Neuronal stem cell (in vitro differentiated cells): ENCODE data around the gene GLI3.
"Not testable (repeated sequence)": the region's sequence is repeated elsewhere in the genome, so short reads cannot be mapped to it uniquely, and the experiment has no call there.

ENCODE experiments used
- DNase-seq: peaks from one replicate; pipeline ENCODE4 v3.0.0-alpha.2; 2013; ENCODE audit warnings: low spot score
- H2AFZ ChIP-seq: one replicate; pipeline ENCODE4 v1.6.1; 2013; ENCODE audit warnings: mild to moderate bottlenecking, low read length, inconsistent platforms
- H2AK5ac ChIP-seq: 2 replicates; pipeline ENCODE4 v1.6.1; 2013; ENCODE audit warnings: low read depth, mild to moderate bottlenecking, inconsistent platforms, low read length, moderate library complexity, mixed read lengths
- H2BK120ac ChIP-seq: 2 replicates; pipeline ENCODE4 v1.6.1; 2013; ENCODE audit warnings: low read depth, mild to moderate bottlenecking, inconsistent platforms, low read length, moderate library complexity, mixed read lengths
- H2BK12ac ChIP-seq: one replicate; pipeline ENCODE4 v1.6.1; 2013; ENCODE audit warnings: low read length, inconsistent platforms
- H2BK15ac ChIP-seq: 2 replicates; pipeline ENCODE4 v1.6.1; 2013; ENCODE audit warnings: mild to moderate bottlenecking, low read length, inconsistent platforms, mixed read lengths
- H2BK5ac ChIP-seq: one replicate; pipeline ENCODE4 v1.6.1; 2013; ENCODE audit warnings: inconsistent platforms, mild to moderate bottlenecking, low read length, moderate library complexity
- H3K14ac ChIP-seq: one replicate; pipeline ENCODE4 v1.6.1; 2013; ENCODE audit warnings: low read length, inconsistent platforms
- H3K18ac ChIP-seq: 2 replicates; pipeline ENCODE4 v1.6.1; 2013; ENCODE audit warnings: low read length, inconsistent platforms
- H3K23ac ChIP-seq: 2 replicates; pipeline ENCODE4 v1.6.1; 2013; ENCODE audit warnings: low read depth, mild to moderate bottlenecking, mixed read lengths, low read length, inconsistent platforms; ENCODE audit not compliant: poor library complexity
- H3K27ac ChIP-seq: replicated peaks from 3 replicates; pipeline ENCODE4 v1.5.1; 2013; ENCODE audit warnings: low read length, inconsistent platforms
- H3K27me3 ChIP-seq, 3 experiments: 2 replicates each; pipeline ENCODE4 v1.6.1; 2013; ENCODE audit warnings: low read length in 3 of 3, mild to moderate bottlenecking in 2 of 3, inconsistent platforms in 1 of 3, low read depth in 1 of 3, mixed read lengths in 1 of 3, moderate library complexity in 1 of 3; ENCODE audit not compliant: control insufficient read depth in 3 of 3, insufficient read depth in 3 of 3
- H3K36me3 ChIP-seq, 2 donors: replicated peaks in 1 of 2; 2 replicates each; pipeline ENCODE4 v1.6.1; 2013; ENCODE audit warnings: low read length in 2 of 2; ENCODE audit not compliant: control insufficient read depth in 2 of 2, insufficient read depth in 2 of 2
- H3K4ac ChIP-seq: 2 replicates; pipeline ENCODE4 v1.6.1; 2013; ENCODE audit warnings: inconsistent platforms, mild to moderate bottlenecking, low read length, moderate library complexity
- H3K4me1 ChIP-seq, 2 donors: 1 replicate in 1 of 2; 2 replicates in 1 of 2; pipeline ENCODE4 v1.6.1; 2013; ENCODE audit warnings: low read length in 2 of 2, low read depth in 1 of 2; ENCODE audit not compliant: control insufficient read depth in 2 of 2, insufficient read depth in 1 of 2
- H3K4me2 ChIP-seq: one replicate; pipeline ENCODE4 v1.6.1; 2013; ENCODE audit warnings: mild to moderate bottlenecking, low read length, inconsistent platforms; ENCODE audit not compliant: insufficient read depth, poor library complexity, severe bottlenecking
- H3K4me3 ChIP-seq, 2 donors: 2 replicates each; pipeline ENCODE4 v1.5.1; 2013; ENCODE audit warnings: low read length in 2 of 2, mild to moderate bottlenecking in 2 of 2, inconsistent platforms in 1 of 2, moderate library complexity in 1 of 2
- H3K79me1 ChIP-seq: one replicate; pipeline ENCODE4 v1.6.1; 2013; ENCODE audit warnings: low read depth, mild to moderate bottlenecking, inconsistent platforms, low read length, moderate library complexity
- H3K9ac ChIP-seq: one replicate; pipeline ENCODE4 v1.6.1; 2013; ENCODE audit warnings: mild to moderate bottlenecking, low read depth, low read length, inconsistent platforms; ENCODE audit not compliant: poor library complexity
- H3K9me3 ChIP-seq, 2 donors: replicated peaks in 1 of 2; 2 replicates each; pipeline versions ENCODE3 to v1.6.1; 2013; ENCODE audit warnings: low read length in 2 of 2, mild to moderate bottlenecking in 2 of 2, inconsistent platforms in 1 of 2, low read depth in 1 of 2, mixed read lengths in 1 of 2, moderate library complexity in 1 of 2; ENCODE audit not compliant: control insufficient read depth in 2 of 2, insufficient read depth in 1 of 2
- H4K8ac ChIP-seq: one replicate; pipeline ENCODE4 v1.6.1; 2013; ENCODE audit warnings: low read depth, mild to moderate bottlenecking, inconsistent platforms, low read length, moderate library complexity
- H4K91ac ChIP-seq: one replicate; pipeline ENCODE4 v1.6.1; 2013; ENCODE audit warnings: low read length, low read depth, mild to moderate bottlenecking, inconsistent platforms; ENCODE audit not compliant: poor library complexity
- WGBS, 2 donors: extraction: QIAGEN DNeasy Blood & Tissue Kit; methylation state at CpG; one replicate each; pipeline ENCODE4 v1.1.7; 2013; ENCODE audit warnings: missing lambda C conversion rate in 2 of 2, mixed read lengths in 1 of 2; ENCODE audit not compliant: insufficient read length in 2 of 2, insufficient replicate concordance in 1 of 2; ENCODE audit errors: extremely low coverage in 2 of 2; 5-methylcytosine and 5-hydroxymethylcytosine counted together

GLI3 gene

GRCh38 chr7:42210779-42211178, 26.2 kb downstream of the GLI3 start:
- H3K27me3 ChIP-seq: no peaks in the 10 kb centered on the region
- H3K4me1 ChIP-seq: peaks cover 16 to 24% of the 10 kb centered on the region in 2 donors
- no peak overlapping the region for H2AFZ ChIP-seq
- H2AK5ac ChIP-seq: no peak overlapping the region
- no peak overlapping the region for H2BK5ac ChIP-seq
- H3K14ac ChIP-seq: no peak overlapping the region
- no peak overlapping the region for H2BK15ac ChIP-seq
- no peak overlapping the region for H2BK120ac ChIP-seq
- WGBS, 2 donors: no CpG with 5 or more reads among the region's 3 CpGs
- H3K79me1 ChIP-seq: peaks cover 2% of the 10 kb centered on the region
- no peak overlapping the region for H3K4me2 ChIP-seq
- no peak for DNase-seq
- H2BK12ac ChIP-seq: no peak overlapping the region
- H3K9me3 ChIP-seq: peaks cover 0 to 5% of the 10 kb centered on the region in 2 donors
- no peak overlapping the region for H3K4ac ChIP-seq
- H3K9ac ChIP-seq: no peak overlapping the region
- H4K8ac ChIP-seq: no peak overlapping the region
- no peak overlapping the region for H3K27ac ChIP-seq
- no peak overlapping the region for H3K18ac ChIP-seq
- no peak overlapping the region for H3K4me3 ChIP-seq
- H3K36me3 ChIP-seq: peaks cover 0 to 86% of the 10 kb centered on the region in 2 donors
- H4K91ac ChIP-seq: no peak overlapping the region
- no peak overlapping the region for H3K23ac ChIP-seq

GRCh38 chr7:42210333-42210732, 26.7 kb downstream of the GLI3 start:
- no peak for DNase-seq
- no peak overlapping the region for H3K14ac ChIP-seq
- H2BK120ac ChIP-seq: no peak overlapping the region
- peaks cover 15 to 24% of the 10 kb centered on the region in 2 donors for H3K4me1 ChIP-seq
- H3K9me3 ChIP-seq: peaks cover 0 to 5% of the 10 kb centered on the region in 2 donors
- no peak overlapping the region for H4K8ac ChIP-seq
- WGBS, 2 donors: no CpG with 5 or more reads among the region's 3 CpGs
- no peak overlapping the region for H3K4me3 ChIP-seq
- H3K4ac ChIP-seq: no peak overlapping the region
- H3K18ac ChIP-seq: no peak overlapping the region
- H4K91ac ChIP-seq: no peak overlapping the region
- H3K9ac ChIP-seq: no peak overlapping the region
- no peaks in the 10 kb centered on the region for H3K27me3 ChIP-seq
- H3K4me2 ChIP-seq: no peak overlapping the region
- H2BK5ac ChIP-seq: no peak overlapping the region
- H2BK12ac ChIP-seq: no peak overlapping the region
- H2BK15ac ChIP-seq: no peak overlapping the region
- peaks cover 2% of the 10 kb centered on the region for H3K79me1 ChIP-seq
- H3K36me3 ChIP-seq: peaks cover 0 to 86% of the 10 kb centered on the region in 2 donors
- no peak overlapping the region for H2AK5ac ChIP-seq
- H3K27ac ChIP-seq: no peak overlapping the region
- H3K23ac ChIP-seq: no peak overlapping the region
- H2AFZ ChIP-seq: no peak overlapping the region

DNA sequence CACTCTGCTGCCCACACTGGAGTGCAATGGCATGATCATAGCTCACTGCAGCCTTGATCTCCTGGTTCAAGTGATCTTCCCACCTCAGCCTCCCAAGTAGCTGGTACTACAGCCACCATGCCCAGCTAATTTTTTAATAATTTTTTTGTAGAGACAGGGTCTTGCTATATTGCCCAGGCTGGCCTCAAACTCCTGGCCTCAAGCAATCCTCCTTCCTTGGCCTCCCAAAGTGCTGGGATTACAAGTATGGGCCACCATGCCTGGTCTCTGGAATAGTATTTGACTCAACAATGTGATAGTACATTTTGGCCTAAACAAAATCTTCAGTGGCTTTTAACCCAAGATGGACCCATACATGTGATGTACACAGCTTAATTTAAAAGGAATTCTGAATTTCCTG, 27.9 kb downstream of the GLI3 start:
- not testable (repeated sequence) for H3K79me1 ChIP-seq, H4K91ac ChIP-seq, H3K9ac ChIP-seq, H2BK120ac ChIP-seq, H3K4me3 ChIP-seq, H2AK5ac ChIP-seq, H4K8ac ChIP-seq, H3K14ac ChIP-seq, DNase-seq, H3K27ac ChIP-seq, H3K23ac ChIP-seq, H2BK15ac ChIP-seq, H2AFZ ChIP-seq, H3K27me3 ChIP-seq, H3K4me2 ChIP-seq, H2BK5ac ChIP-seq, H3K18ac ChIP-seq, H3K4ac ChIP-seq, H2BK12ac ChIP-seq
- peaks cover 0 to 15% of the 10 kb centered on the region in 2 donors for H3K9me3 ChIP-seq
- H3K4me1 ChIP-seq: peaks cover 11 to 14% of the 10 kb centered on the region in 2 donors
- H3K36me3 ChIP-seq: peaks cover under 1 to 95% of the 10 kb centered on the region in 2 donors

DNA sequence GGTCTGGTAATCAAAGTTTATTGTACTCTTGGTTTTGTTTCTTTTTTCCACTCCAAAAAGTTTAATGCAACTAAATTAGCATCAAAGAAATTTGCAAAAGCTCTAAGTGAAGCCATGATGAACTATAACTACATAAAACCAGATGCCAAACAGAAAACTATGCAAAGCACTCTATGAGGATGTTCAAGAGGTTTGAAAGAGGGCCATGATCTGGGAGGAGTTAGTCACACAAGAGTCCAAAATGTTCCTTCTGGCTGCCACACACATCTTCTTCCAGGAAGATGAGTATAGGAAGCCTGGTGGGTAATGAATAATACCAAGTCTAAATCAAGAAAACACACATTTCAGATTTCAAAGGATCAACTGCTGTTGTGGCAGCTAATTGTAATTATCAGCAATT, 28.4 kb downstream of the GLI3 start:
- Histone ChIP-seq H3K36me3 (peaks cover 3 to 97% of the 10 kb centered on the region in 2 donors), H3K27me3 (no peaks in the 10 kb centered on the region), H2AFZ (no peak overlapping the region), H3K14ac (no peak overlapping the region), H2BK12ac (no peak overlapping the region), H3K9ac (no peak overlapping the region), H3K18ac (no peak overlapping the region), H3K27ac (no peak overlapping the region), H3K9me3 (peaks cover 0 to 17% of the 10 kb centered on the region in 2 donors), H2BK120ac (no peak overlapping the region), H2AK5ac (no peak overlapping the region), H4K91ac (no peak overlapping the region), H3K4me1 (peaks cover 9% of the 10 kb centered on the region in 2 donors), H3K79me1 (peaks cover 2% of the 10 kb centered on the region), H2BK5ac (no peak overlapping the region), H2BK15ac (no peak overlapping the region), H3K4me2 (no peak overlapping the region), H3K23ac (no peak overlapping the region), H3K4ac (no peak overlapping the region), H3K4me3 (no peak overlapping the region), H4K8ac (no peak overlapping the region)
- DNase-seq: no peak
